Measurements from ENCODE around the gene SEMA4G.

Gene SEMA4G

DNA sequence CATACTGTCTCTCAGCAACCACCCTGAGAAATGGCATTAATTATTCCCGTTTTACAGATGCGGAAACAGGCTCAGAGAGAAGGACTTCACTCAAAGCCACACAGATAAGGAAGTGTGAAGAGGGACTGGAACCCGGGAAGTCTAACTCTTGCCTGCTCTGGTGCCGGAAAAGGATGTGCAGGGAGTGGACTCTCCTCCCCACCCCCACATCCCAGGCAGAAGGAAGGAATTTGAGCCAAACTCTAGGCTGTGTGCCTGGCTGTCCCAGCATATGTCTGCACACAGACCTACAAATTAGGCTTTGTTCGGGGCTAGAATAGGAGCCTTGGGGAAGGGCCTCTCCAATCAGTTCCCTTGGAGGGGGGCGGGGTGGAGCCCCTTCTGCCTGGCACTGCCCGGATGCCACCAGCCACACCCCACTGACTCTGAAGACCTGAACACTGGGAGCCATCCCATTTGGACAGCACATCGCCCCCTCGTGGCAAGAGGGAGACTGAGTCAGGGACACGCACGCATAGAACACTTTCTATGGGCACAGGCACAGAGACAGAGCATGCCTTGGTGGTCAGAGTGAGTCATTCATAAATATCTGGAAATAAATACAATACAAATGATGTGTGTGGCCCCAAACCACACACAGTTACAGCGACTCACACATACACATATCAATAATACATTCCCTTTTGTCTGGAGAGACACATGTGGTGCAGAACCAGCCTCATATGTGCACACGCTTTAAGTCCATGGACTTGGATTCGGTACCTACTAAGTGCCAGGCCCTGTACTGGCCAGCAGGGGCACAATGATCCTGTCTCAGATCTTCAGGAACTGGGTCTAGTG is 43.4 kb downstream of the SEMA4G start:
- peaks cover 8 to 41% of the 10 kb centered on the region in 2 donors for H3K4me1 ChIP-seq (ENCODE audit: control insufficient read depth in 1 of 2, insufficient read depth in 2 of 2, low read length in 2 of 2)
- H3K36me3 ChIP-seq (ENCODE audit: control insufficient read depth in 1 of 2, insufficient read depth in 2 of 2, low read length in 2 of 2) = no peaks in the 10 kb centered on the region
- no peaks in the 10 kb centered on the region for H3K27me3 ChIP-seq (ENCODE audit: low read depth, low read length)
- no peaks in the 10 kb centered on the region for H3K9me3 ChIP-seq (ENCODE audit: control insufficient read depth in 1 of 2, low read length in 2 of 2)
- no peak overlapping the region for H3K27ac ChIP-seq (ENCODE audit: low read length)
- no peak overlapping the region for H3K4me3 ChIP-seq (ENCODE audit: low read depth in 1 of 2, low read length in 2 of 2)

DNA sequence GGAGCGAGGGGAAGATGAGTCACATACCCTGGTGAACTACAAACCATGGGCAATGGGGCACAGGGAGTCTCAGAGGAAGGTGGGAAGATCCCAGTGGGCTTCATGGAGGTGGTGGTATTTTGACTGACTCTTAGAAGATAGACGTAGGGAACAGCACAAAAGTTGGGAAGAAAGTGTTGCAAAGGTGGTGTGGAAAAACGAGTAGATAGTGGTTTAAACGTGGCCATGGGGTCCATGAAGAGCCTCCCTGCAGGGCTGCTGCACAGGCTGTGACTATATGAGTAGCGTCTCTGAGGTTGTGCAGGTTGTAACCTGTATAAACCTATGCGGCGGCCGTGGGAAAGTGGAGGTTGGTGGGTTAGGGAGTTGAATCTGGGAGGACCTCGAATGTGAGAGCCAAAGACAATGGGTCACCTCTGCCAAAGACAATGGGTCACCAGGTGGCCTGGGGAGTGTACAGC is 44.1 kb downstream of the SEMA4G start:
- Histone ChIP-seq H3K27me3 (ENCODE audit: low read depth, low read length) (no peaks in the 10 kb centered on the region), H3K9me3 (ENCODE audit: control insufficient read depth in 1 of 2, low read length in 2 of 2) (no peaks in the 10 kb centered on the region), H3K36me3 (ENCODE audit: control insufficient read depth in 1 of 2, insufficient read depth in 2 of 2, low read length in 2 of 2) (no peaks in the 10 kb centered on the region), H3K27ac (ENCODE audit: low read length) (no peak overlapping the region), H3K4me3 (ENCODE audit: low read depth in 1 of 2, low read length in 2 of 2) (no peak overlapping the region), H3K4me1 (ENCODE audit: control insufficient read depth in 1 of 2, insufficient read depth in 2 of 2, low read length in 2 of 2) (peaks cover 8 to 35% of the 10 kb centered on the region in 2 donors)

DNA sequence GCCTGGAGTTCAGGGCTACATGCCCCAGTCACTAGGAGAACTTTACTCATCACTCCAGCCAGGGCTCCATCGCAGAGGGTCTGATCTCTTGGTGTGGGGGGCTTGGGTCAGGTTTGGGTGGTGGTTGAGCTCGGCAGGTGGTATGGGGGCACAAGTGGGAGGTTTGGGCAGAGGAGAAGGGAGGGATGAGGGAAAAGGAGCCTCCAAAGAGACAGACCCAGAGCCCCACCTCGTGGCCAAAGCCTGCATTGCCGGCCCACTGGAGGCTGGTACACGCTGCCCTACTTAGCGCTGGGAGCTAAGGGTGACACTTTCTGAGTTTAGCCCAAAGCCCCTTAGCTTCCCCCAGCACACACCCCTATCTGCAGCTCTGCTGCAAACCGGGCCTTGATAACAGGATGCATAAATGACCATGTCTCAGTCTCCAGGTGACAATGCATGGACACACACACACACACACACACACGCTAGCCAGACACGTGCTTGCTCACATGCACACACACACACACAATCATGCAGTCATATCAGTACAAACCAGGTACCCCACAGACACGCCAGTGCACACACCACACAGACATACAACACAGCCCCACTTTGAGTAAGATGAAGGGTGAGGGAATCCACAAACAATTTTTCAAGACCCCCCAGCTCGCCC is 45.1 kb downstream of the SEMA4G start:
- H3K9me3 ChIP-seq (ENCODE audit: control insufficient read depth in 1 of 2, low read length in 2 of 2) = no peaks in the 10 kb centered on the region
- H3K27ac ChIP-seq (ENCODE audit: low read length) = no peak overlapping the region
- H3K4me1 ChIP-seq (ENCODE audit: control insufficient read depth in 1 of 2, insufficient read depth in 2 of 2, low read length in 2 of 2) = peaks cover 8 to 32% of the 10 kb centered on the region in 2 donors
- H3K36me3 ChIP-seq (ENCODE audit: control insufficient read depth in 1 of 2, insufficient read depth in 2 of 2, low read length in 2 of 2) = no peaks in the 10 kb centered on the region
- no peak overlapping the region for H3K4me3 ChIP-seq (ENCODE audit: low read depth in 1 of 2, low read length in 2 of 2)
- no peaks in the 10 kb centered on the region for H3K27me3 ChIP-seq (ENCODE audit: low read depth, low read length)

DNA sequence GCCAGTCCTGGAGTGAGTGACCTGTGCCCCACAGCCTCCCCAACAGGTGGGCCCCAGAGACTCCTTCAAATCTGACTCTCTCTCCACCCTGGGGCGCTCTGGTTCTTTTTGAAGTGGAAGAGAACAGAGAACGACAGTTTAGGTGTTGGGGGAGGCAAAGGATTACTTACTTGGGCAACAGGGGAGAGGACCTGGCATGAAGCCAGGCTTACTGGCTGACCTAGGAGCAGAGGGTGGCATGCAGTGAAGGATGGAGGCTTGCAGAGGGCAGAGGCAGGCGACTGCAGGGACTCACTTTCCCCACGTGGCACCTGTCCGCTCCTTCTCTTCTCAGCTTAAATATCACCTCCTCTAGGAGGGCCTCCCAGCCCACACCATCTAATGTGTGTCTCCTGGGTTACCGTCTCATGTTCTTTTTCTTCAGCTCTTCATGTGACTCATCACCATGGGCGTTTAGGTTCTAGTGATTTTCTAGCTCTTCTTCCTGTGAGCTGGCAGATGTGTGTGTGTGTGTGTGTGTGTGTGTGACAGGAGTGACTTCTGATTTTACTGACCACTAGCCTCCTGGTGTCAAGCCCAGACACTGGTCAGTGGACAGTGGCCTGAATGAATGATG is 45.8 kb downstream of the SEMA4G start:
- Histone ChIP-seq H3K36me3 (ENCODE audit: control insufficient read depth in 1 of 2, insufficient read depth in 2 of 2, low read length in 2 of 2) (no peaks in the 10 kb centered on the region), H3K27me3 (ENCODE audit: low read depth, low read length) (no peaks in the 10 kb centered on the region), H3K4me1 (ENCODE audit: control insufficient read depth in 1 of 2, insufficient read depth in 2 of 2, low read length in 2 of 2) (peaks cover 8 to 32% of the 10 kb centered on the region in 2 donors), H3K9me3 (ENCODE audit: control insufficient read depth in 1 of 2, low read length in 2 of 2) (no peaks in the 10 kb centered on the region), H3K4me3 (ENCODE audit: low read depth in 1 of 2, low read length in 2 of 2) (no peak overlapping the region), H3K27ac (ENCODE audit: low read length) (no peak overlapping the region)

DNA sequence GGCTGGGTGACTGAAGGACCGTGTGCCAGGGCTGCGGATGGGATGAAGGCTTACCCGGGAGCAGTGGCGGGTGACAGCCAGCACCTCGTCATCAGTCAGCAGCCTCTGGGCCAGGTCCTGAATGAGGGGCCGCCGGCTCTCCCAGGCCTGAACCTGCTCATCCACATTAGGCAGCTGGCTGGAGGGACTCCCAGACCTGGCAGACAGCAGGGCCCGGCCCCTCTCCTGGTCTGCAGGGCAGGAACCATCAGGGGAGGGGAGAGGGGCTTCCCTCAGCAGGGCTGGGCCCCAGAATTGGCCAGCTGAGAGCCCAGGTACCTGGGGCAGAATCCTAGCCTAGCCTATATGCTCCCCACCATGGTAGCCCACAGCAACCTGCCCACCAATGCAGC is 46.3 kb downstream of the SEMA4G start:
- Histone ChIP-seq H3K36me3 (ENCODE audit: control insufficient read depth in 1 of 2, insufficient read depth in 2 of 2, low read length in 2 of 2) (no peaks in the 10 kb centered on the region), H3K4me1 (ENCODE audit: control insufficient read depth in 1 of 2, insufficient read depth in 2 of 2, low read length in 2 of 2) (peaks cover 8 to 32% of the 10 kb centered on the region in 2 donors), H3K9me3 (ENCODE audit: control insufficient read depth in 1 of 2, low read length in 2 of 2) (no peaks in the 10 kb centered on the region), H3K27me3 (ENCODE audit: low read depth, low read length) (no peaks in the 10 kb centered on the region), H3K4me3 (ENCODE audit: low read depth in 1 of 2, low read length in 2 of 2) (no peak overlapping the region), H3K27ac (ENCODE audit: low read length) (no peak overlapping the region)

DNA sequence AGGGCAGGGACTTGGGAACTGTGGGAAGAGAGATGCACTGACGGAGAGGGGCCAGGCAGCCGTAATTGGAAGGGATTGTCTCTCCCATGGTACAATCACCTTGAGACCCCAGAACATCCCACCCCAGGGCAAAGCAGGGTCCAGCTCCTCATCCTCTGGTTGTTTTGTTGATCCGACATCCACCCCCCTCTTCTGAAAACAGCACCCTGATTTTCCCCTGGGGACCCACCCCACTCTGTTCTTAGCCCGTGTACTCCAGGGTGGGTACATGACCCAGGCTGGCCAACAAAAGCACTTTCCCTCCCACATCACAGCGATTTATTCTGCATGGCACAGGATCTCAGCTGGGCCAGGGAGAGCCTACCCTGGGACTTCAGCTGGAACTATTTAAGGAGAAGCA is 47.5 kb downstream of the SEMA4G start:
- H3K36me3 ChIP-seq (ENCODE audit: control insufficient read depth in 1 of 2, insufficient read depth in 2 of 2, low read length in 2 of 2) = no peaks in the 10 kb centered on the region
- H3K27ac ChIP-seq (ENCODE audit: low read length) = no peak overlapping the region
- no peaks in the 10 kb centered on the region for H3K9me3 ChIP-seq (ENCODE audit: control insufficient read depth in 1 of 2, low read length in 2 of 2)
- no peak overlapping the region for H3K4me3 ChIP-seq (ENCODE audit: low read depth in 1 of 2, low read length in 2 of 2)
- peaks cover 8 to 32% of the 10 kb centered on the region in 2 donors for H3K4me1 ChIP-seq (ENCODE audit: control insufficient read depth in 1 of 2, insufficient read depth in 2 of 2, low read length in 2 of 2)
- no peaks in the 10 kb centered on the region for H3K27me3 ChIP-seq (ENCODE audit: low read depth, low read length)

DNA sequence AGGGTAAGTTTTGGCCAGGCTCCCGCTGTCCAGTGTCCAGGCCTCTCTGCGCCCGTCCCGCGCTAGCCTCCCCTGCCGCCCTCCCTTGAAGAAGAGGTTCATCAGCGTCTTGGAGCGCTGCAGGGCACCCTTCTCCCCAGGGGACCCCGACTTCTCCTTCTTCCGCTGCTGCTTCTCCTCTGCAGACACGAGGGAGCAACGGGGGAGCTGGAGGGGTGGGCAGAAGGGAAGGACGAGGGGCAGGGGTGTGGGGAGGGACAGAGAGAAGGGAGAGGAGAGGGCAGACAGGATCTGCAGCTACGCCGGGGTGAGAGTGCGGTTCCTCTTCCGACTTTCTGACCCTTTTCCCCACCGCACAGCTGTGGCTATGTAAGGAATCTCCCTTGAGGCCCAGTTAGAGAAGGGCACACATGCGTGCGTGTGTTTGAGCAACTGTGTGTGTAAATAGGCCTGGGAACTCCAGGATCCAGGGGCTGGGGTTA is 48.9 kb downstream of the SEMA4G start:
- Histone ChIP-seq H3K4me1 (ENCODE audit: control insufficient read depth in 1 of 2, insufficient read depth in 2 of 2, low read length in 2 of 2) (peaks cover 3 to 20% of the 10 kb centered on the region in 2 donors), H3K27ac (ENCODE audit: low read length) (no peak overlapping the region), H3K36me3 (ENCODE audit: control insufficient read depth in 1 of 2, insufficient read depth in 2 of 2, low read length in 2 of 2) (no peaks in the 10 kb centered on the region), H3K27me3 (ENCODE audit: low read depth, low read length) (no peaks in the 10 kb centered on the region), H3K4me3 (ENCODE audit: low read depth in 1 of 2, low read length in 2 of 2) (no peak overlapping the region), H3K9me3 (ENCODE audit: control insufficient read depth in 1 of 2, low read length in 2 of 2) (no peaks in the 10 kb centered on the region)

DNA sequence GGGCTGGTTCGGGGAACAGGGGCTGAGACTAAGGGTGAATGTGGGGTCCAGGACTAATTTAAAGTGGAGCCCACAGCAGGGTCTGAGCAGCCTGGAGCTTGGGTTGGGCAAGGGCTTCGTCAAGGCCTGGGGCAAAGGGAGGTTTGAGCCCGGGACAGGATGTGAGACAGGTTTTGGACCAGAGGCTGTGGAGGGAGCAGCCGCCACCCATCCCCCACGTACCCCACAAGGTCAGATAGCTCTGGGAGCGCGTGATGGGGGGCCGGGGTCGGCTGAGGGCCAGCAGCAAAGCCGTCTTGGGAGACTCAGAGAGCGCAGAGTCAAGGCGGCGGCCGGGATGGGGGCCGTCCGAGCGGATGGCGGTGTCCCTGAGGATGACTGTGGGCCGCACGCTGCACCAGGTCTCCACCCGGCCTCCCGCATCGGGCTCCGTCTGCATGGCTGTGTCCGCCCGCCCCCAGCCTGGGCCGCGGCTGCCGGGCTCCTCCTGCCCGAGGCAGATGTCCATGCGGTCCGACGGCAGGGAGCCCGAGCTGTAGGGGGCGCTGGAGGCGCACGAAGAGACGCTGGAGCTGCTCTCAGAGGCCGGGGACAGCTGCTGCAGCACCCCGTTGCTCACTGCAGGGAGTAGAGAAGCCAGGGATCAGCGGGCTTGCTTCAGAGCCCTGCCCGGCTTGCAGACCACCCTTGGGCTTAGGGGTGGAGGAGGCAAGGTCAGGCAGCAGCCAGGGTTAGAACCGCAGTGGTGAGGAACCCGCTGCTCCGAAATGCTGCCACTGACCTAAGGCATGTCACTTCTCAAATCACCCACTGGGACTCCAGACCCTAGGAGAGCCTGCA is 49.5 kb downstream of the SEMA4G start:
- Histone ChIP-seq H3K9me3 (ENCODE audit: control insufficient read depth in 1 of 2, low read length in 2 of 2) (no peaks in the 10 kb centered on the region), H3K27ac (ENCODE audit: low read length) (no peak overlapping the region), H3K4me1 (ENCODE audit: control insufficient read depth in 1 of 2, insufficient read depth in 2 of 2, low read length in 2 of 2) (peaks cover 0 to 15% of the 10 kb centered on the region in 2 donors), H3K4me3 (ENCODE audit: low read depth in 1 of 2, low read length in 2 of 2) (no peak overlapping the region), H3K27me3 (ENCODE audit: low read depth, low read length) (no peaks in the 10 kb centered on the region), H3K36me3 (ENCODE audit: control insufficient read depth in 1 of 2, insufficient read depth in 2 of 2, low read length in 2 of 2) (no peaks in the 10 kb centered on the region)
